Liver (tissue), 9 donors: ENCODE data around the gene TSC22D3. TPM values are rescaled to one million over a fixed set of nuclear protein-coding genes. Genes with fewer than 3 reads are reported as not detected.

Source experiments
- DNase-seq: peaks from one replicate; pipeline ENCODE4 v3.0.0-alpha.2; 2017; ENCODE audit warnings: low spot score
- H3K27ac ChIP-seq, 2 donors: one replicate each; pipeline ENCODE4 v1.7.0; 2013; ENCODE audit warnings: inconsistent platforms in 2 of 2, low read length in 2 of 2, control low read depth in 1 of 2, low read depth in 1 of 2, mild to moderate bottlenecking in 1 of 2
- H3K27me3 ChIP-seq, 4 donors: one replicate each; pipeline versions ENCODE4 v1.6.1 to v1.7.0; 2013; ENCODE audit warnings: low read length in 3 of 4, inconsistent platforms in 1 of 4, mild to moderate bottlenecking in 1 of 4, moderate library complexity in 1 of 4; ENCODE audit not compliant: control insufficient read depth in 4 of 4, insufficient read depth in 4 of 4
- H3K36me3 ChIP-seq, 4 donors: one replicate each; pipeline versions ENCODE4 v1.6.1 to v1.7.0; 2013; ENCODE audit warnings: low read length in 3 of 4, mild to moderate bottlenecking in 3 of 4, low read depth in 1 of 4, moderate library complexity in 1 of 4; ENCODE audit not compliant: control insufficient read depth in 4 of 4, insufficient read depth in 3 of 4
- H3K4me1 ChIP-seq, 4 donors: one replicate each; pipeline versions ENCODE4 v1.6.1 to v1.7.0; 2013; ENCODE audit warnings: low read length in 3 of 4, mild to moderate bottlenecking in 3 of 4, moderate library complexity in 1 of 4; ENCODE audit not compliant: control insufficient read depth in 4 of 4, insufficient read depth in 4 of 4
- H3K4me3 ChIP-seq, 3 donors: one replicate each; pipeline versions ENCODE4 v1.6.1 to v1.7.0; 2013; ENCODE audit warnings: low read length in 3 of 3, control low read depth in 1 of 3, low read depth in 1 of 3, mild to moderate bottlenecking in 1 of 3
- H3K9ac ChIP-seq, 2 donors: one replicate each; pipeline ENCODE4 v1.7.0; 2013; ENCODE audit warnings: low read length in 2 of 2, mild to moderate bottlenecking in 2 of 2, moderate library complexity in 2 of 2, control low read depth in 1 of 2, low read depth in 1 of 2
- H3K9me3 ChIP-seq, 4 donors: one replicate each; pipeline versions ENCODE4 v1.6.1 to v1.7.0; 2013; ENCODE audit warnings: low read length in 3 of 4; ENCODE audit not compliant: control insufficient read depth in 4 of 4
- FOXA1 ChIP-seq: IDR thresholded peaks from 2 replicates; pipeline ENCODE4 v1.6.1; 2016; ENCODE audit warnings: antibody characterized with exemption
- FOXA2 ChIP-seq: IDR thresholded peaks from 2 replicates; pipeline ENCODE4 v1.6.1; 2016; ENCODE audit warnings: antibody characterized with exemption
- GABPA ChIP-seq, 2 donors: IDR thresholded peaks in 1 of 2; conservative IDR thresholded peaks in 1 of 2; 2 replicates each; pipeline ENCODE4 v1.6.1; 2016; ENCODE audit warnings: antibody characterized with exemption in 2 of 2, mild to moderate bottlenecking in 1 of 2, moderate library complexity in 1 of 2
- JUND ChIP-seq, 2 donors: IDR thresholded peaks; 2 replicates each; pipeline ENCODE4 v1.6.1; 2016; ENCODE audit warnings: antibody characterized with exemption in 2 of 2
- RAD21 ChIP-seq, 2 donors: IDR thresholded peaks; 2 replicates each; pipeline ENCODE4 v1.6.1; 2016; ENCODE audit warnings: antibody characterized with exemption in 2 of 2, mild to moderate bottlenecking in 2 of 2
- RXRA ChIP-seq, 2 donors: IDR thresholded peaks; 2 replicates each; pipeline ENCODE4 v1.6.1; 2017 to 2018; ENCODE audit warnings: antibody characterized with exemption in 2 of 2, mild to moderate bottlenecking in 1 of 2
- SP1 ChIP-seq: IDR thresholded peaks from 2 replicates; pipeline ENCODE4 v1.6.1; 2018; ENCODE audit warnings: antibody characterized with exemption, mild to moderate bottlenecking
- TAF1 ChIP-seq: conservative IDR thresholded peaks from 2 replicates; pipeline ENCODE4 v1.6.1; 2016; ENCODE audit warnings: antibody characterized with exemption, mild to moderate bottlenecking
- YY1 ChIP-seq: IDR thresholded peaks from 2 replicates; pipeline ENCODE4 v1.6.1; 2016; ENCODE audit warnings: antibody characterized with exemption, mild to moderate bottlenecking
- WGBS: extraction: QIAGEN DNeasy Blood & Tissue Kit; methylation state at CpG from one replicate; pipeline ENCODE4 v1.1.7; 2013; 5-methylcytosine and 5-hydroxymethylcytosine counted together
- polyA plus RNA-seq, 2 donors: library from polyadenylated mRNA; stranded (reverse) in 1 of 2; unstranded in 1 of 2; fragments of 200-250 nt in 1 of 2; fragments of >200 nt in 1 of 2; fragmentation: Nextera tagmentation in 1 of 2; extraction: Ambion mirVana in 1 of 2; gene quantifications; one replicate each; pipeline versions ENCODE4 v1.2.1 to v1.2.3, GENCODE V29; 2013 to 2015
- total RNA-seq, 2 donors: library from RNA; depleted of rRNA; stranded (reverse); fragments of >200 nt; gene quantifications; one replicate each; pipeline ENCODE4 v1.2.3, GENCODE V29; 2014
- TF ChIP-seq, protein P1 (sequence below): IDR thresholded peaks from 2 replicates; pipeline ENCODE4 v1.6.1; 2016; ENCODE audit warnings: antibody characterized with exemption
- TF ChIP-seq, protein P2 (sequence below): IDR thresholded peaks from 2 replicates; pipeline ENCODE4 v1.6.1; 2016; ENCODE audit warnings: antibody characterized with exemption, mild to moderate bottlenecking
- TF ChIP-seq, protein P3 (sequence below): IDR thresholded peaks from 2 replicates; pipeline ENCODE4 v1.6.1; 2016; ENCODE audit warnings: antibody characterized with exemption
- TF ChIP-seq, protein P4 (sequence below): IDR thresholded peaks from 2 replicates; pipeline ENCODE4 v1.6.1; 2016; ENCODE audit warnings: antibody characterized with exemption
- donor health status: healthy.
- donor health status: healthy.
- donor health status: healthy.
- donor health status: healthy.
- donor health status: healthy.

Gene TSC22D3
- total and polyA plus RNA-seq, 4 donors = 10.5 to 128 (median 48.1) TPM

DNA sequence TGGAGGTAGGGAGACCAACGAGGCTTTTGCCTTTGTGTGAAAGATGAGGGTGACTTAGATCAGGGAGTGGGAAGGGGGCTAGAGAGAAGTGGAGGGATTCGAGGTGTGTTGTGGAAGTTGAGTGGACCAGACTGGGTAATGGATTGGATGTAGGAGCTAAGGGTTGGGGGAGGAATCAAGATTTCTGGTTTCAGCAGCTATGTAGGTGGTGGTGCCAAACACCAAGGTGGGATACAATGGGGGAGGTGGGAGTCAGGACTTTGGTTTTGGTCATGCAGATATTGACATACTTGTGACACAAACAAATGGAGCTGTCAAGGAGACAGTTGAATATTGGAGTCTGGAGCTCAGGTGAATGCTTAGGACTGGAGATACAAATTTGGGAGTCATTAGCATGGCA is 71.0 kb downstream of the TSC22D3 start:
- Histone ChIP-seq H3K27me3 (no peaks in the 10 kb centered on the region), H3K9me3 (no peaks in the 10 kb centered on the region), H3K27ac (no peak overlapping the region), H3K4me1 (peaks cover 0 to 4% (median 3%) of the 10 kb centered on the region in 4 donors), H3K9ac (no peak overlapping the region), H3K36me3 (no peaks in the 10 kb centered on the region), H3K4me3 (no peak overlapping the region)
- TF ChIP-seq YY1 = no peak
- 87% methylated on average over 2 of the region's 2 CpGs for WGBS
- DNase-seq = no peak

DNA sequence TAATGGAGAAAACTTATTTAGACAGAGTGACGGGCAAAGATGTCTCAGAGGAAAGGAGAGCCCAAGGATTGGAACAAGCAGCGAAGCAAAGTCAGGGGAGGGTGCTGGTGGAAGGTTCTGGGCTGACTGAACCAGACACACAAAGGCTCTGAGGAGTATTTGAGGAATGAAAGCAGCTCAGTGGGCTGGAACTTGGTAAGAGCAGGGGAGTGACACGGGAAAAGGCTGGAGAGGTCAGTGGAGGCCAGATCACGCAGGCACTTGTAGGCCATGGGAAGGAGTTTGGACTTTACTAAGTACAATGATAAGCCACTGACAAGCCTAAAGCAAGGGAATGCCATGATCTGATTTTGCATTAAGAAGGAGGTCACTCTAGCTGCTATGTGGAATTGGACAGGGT is 71.4 kb downstream of the TSC22D3 start:
- H3K9ac ChIP-seq = no peak overlapping the region
- no peaks in the 10 kb centered on the region for H3K36me3 ChIP-seq
- no peak for DNase-seq
- H3K4me3 ChIP-seq = no peak overlapping the region
- TF ChIP-seq SP1 (no peak), FOXA1 (no peak)
- TF ChIP-seq, protein P1, sequence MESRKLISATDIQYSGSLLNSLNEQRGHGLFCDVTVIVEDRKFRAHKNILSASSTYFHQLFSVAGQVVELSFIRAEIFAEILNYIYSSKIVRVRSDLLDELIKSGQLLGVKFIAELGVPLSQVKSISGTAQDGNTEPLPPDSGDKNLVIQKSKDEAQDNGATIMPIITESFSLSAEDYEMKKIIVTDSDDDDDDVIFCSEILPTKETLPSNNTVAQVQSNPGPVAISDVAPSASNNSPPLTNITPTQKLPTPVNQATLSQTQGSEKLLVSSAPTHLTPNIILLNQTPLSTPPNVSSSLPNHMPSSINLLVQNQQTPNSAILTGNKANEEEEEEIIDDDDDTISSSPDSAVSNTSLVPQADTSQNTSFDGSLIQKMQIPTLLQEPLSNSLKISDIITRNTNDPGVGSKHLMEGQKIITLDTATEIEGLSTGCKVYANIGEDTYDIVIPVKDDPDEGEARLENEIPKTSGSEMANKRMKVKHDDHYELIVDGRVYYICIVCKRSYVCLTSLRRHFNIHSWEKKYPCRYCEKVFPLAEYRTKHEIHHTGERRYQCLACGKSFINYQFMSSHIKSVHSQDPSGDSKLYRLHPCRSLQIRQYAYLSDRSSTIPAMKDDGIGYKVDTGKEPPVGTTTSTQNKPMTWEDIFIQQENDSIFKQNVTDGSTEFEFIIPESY = no peak
- TF ChIP-seq, protein P2, sequence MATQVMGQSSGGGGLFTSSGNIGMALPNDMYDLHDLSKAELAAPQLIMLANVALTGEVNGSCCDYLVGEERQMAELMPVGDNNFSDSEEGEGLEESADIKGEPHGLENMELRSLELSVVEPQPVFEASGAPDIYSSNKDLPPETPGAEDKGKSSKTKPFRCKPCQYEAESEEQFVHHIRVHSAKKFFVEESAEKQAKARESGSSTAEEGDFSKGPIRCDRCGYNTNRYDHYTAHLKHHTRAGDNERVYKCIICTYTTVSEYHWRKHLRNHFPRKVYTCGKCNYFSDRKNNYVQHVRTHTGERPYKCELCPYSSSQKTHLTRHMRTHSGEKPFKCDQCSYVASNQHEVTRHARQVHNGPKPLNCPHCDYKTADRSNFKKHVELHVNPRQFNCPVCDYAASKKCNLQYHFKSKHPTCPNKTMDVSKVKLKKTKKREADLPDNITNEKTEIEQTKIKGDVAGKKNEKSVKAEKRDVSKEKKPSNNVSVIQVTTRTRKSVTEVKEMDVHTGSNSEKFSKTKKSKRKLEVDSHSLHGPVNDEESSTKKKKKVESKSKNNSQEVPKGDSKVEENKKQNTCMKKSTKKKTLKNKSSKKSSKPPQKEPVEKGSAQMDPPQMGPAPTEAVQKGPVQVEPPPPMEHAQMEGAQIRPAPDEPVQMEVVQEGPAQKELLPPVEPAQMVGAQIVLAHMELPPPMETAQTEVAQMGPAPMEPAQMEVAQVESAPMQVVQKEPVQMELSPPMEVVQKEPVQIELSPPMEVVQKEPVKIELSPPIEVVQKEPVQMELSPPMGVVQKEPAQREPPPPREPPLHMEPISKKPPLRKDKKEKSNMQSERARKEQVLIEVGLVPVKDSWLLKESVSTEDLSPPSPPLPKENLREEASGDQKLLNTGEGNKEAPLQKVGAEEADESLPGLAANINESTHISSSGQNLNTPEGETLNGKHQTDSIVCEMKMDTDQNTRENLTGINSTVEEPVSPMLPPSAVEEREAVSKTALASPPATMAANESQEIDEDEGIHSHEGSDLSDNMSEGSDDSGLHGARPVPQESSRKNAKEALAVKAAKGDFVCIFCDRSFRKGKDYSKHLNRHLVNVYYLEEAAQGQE = no peak
- no peaks in the 10 kb centered on the region for H3K27me3 ChIP-seq
- H3K4me1 ChIP-seq = peaks cover 0 to 4% (median 3%) of the 10 kb centered on the region in 4 donors
- H3K27ac ChIP-seq = no peak overlapping the region
- WGBS = 91% methylated on average over 4 of the region's 4 CpGs
- no peaks in the 10 kb centered on the region for H3K9me3 ChIP-seq

DNA sequence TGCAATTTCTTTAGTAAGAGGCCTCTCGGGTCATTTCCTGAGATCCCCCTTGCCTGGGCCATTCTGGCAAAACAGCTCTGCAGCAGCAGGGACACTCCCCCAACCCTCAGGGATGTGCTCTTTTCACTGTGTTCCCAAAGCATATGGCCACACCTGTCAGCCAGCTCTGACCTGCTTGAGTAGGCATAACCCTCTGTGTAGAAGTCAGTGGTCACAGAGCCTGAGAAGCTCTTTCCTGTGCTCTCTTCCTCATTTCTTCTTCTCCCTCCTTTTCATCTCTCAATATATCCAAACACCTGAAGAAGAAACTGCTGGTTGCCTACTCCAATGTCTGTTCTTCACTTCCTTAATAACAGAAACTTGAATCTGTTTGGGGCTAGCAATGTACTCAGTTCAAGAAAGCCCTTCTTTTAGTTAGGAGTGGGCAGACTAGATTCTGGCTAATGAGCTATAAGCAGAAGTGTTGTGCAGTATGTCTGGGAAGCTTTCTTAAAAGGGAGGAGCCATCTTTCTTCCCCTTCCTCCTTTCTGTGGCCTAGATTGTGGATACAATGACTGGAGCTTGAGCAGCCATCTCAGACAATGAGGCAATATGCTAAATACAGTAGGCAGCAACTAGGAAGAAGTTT is 74.0 kb downstream of the TSC22D3 start:
- no peak overlapping the region for H3K4me3 ChIP-seq
- no peak overlapping the region for H3K9ac ChIP-seq
- no peaks in the 10 kb centered on the region for H3K9me3 ChIP-seq
- H3K27ac ChIP-seq = peak overlapping the region in 1 of 2 donors; percentile 12
- 73% methylated on average over 1 of the region's 1 CpG for WGBS
- no peak for DNase-seq
- H3K36me3 ChIP-seq = no peaks in the 10 kb centered on the region
- H3K27me3 ChIP-seq = no peaks in the 10 kb centered on the region
- H3K4me1 ChIP-seq = peaks cover 0 to 4% (median 3%) of the 10 kb centered on the region in 4 donors
- TF ChIP-seq, protein P1 = no peak
- TF ChIP-seq FOXA2 = no peak
- TF ChIP-seq, protein P3, sequence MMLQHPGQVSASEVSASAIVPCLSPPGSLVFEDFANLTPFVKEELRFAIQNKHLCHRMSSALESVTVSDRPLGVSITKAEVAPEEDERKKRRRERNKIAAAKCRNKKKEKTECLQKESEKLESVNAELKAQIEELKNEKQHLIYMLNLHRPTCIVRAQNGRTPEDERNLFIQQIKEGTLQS = no peak
- no peak for TF ChIP-seq TAF1
- TF ChIP-seq, protein P4, sequence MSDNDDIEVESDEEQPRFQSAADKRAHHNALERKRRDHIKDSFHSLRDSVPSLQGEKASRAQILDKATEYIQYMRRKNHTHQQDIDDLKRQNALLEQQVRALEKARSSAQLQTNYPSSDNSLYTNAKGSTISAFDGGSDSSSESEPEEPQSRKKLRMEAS = no peak
- no peak for TF ChIP-seq RXRA (IDR thresholded peaks at IDR 0.05)
- TF ChIP-seq FOXA1 = no peak
- TF ChIP-seq YY1 = no peak
- TF ChIP-seq, protein P2 = no peak
- no peak for TF ChIP-seq JUND (IDR thresholded peaks at IDR 0.05)
- TF ChIP-seq GABPA (IDR thresholded peaks at IDR 0.05 in 1 of 2, conservative IDR thresholded peaks at IDR 0.05 in 1 of 2) = no peak
- TF ChIP-seq RAD21 (IDR thresholded peaks at IDR 0.05) = no peak
- no peak for TF ChIP-seq SP1
